Testis (tissue), 2 donors: ENCODE data around the gene CDH4.

Experiments
- POLR2A ChIP-seq: fragments of 450-650 bp; IDR thresholded peaks from one replicate; pipeline ENCODE4 v1.6.1; 2017; ENCODE audit warnings: antibody characterized with exemption, mild to moderate bottlenecking, moderate library complexity
- TF ChIP-seq, protein P1 (sequence below), 3 experiments: fragments of 450-650 bp in 2 of 3; fragments of 200-600 bp in 1 of 3; sonication (generic) in 1 of 3; IDR thresholded peaks; one replicate each; pipeline ENCODE4 v1.5.1; 2016 to 2019; ENCODE audit warnings: antibody characterized with exemption in 3 of 3, mild to moderate bottlenecking in 2 of 3, moderate library complexity in 1 of 3

- TF ChIP-seq, protein P1, sequence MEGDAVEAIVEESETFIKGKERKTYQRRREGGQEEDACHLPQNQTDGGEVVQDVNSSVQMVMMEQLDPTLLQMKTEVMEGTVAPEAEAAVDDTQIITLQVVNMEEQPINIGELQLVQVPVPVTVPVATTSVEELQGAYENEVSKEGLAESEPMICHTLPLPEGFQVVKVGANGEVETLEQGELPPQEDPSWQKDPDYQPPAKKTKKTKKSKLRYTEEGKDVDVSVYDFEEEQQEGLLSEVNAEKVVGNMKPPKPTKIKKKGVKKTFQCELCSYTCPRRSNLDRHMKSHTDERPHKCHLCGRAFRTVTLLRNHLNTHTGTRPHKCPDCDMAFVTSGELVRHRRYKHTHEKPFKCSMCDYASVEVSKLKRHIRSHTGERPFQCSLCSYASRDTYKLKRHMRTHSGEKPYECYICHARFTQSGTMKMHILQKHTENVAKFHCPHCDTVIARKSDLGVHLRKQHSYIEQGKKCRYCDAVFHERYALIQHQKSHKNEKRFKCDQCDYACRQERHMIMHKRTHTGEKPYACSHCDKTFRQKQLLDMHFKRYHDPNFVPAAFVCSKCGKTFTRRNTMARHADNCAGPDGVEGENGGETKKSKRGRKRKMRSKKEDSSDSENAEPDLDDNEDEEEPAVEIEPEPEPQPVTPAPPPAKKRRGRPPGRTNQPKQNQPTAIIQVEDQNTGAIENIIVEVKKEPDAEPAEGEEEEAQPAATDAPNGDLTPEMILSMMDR (IDR thresholded peaks at IDR 0.05) = no peak
- TF ChIP-seq POLR2A = no peak
Measured at GRCh38 chr20:61430228-61430624, 178.2 kb downstream of the CDH4 start.
